GM12878 (cell line): ENCODE data around the gene HNRNPLL. TPM values are rescaled to one million over a fixed set of nuclear protein-coding genes. Genes with fewer than 3 reads are reported as not detected.
"Not testable (repeated sequence)": the region's sequence is repeated elsewhere in the genome, so short reads cannot be mapped to it uniquely, and the experiment has no call there.

Experiments
- ATAC-seq: fragments of 200-7000 bp; cut with Tn5 transposase; 3 replicates; pipeline ENCODE4 v1.9.1; 2020; ENCODE audit warnings: mild to moderate bottlenecking, moderate library complexity
- BruUV-seq: library from RNA; stranded (reverse); fragments of 400-500 nt; replicated peaks from 2 replicates; lab custom pipeline; 2021; lab: Mats Ljungman, UMichigan
- CTCF ChIA-PET: fragments of 300-600 bp; sonication (Branson Sonifier 250); formaldehyde crosslinking; extraction: SDS; loops from one replicate; lab custom pipeline; 2021; ENCODE audit warnings: inconsistent platforms; lab: Yijun Ruan, JAX
- POLR2A ChIA-PET: fragments of 350-600 bp; formaldehyde crosslinking; extraction: SDS; loops from one replicate; lab custom pipeline; 2021; ENCODE audit warnings: inconsistent platforms; lab: Charles Lee
- RAD21 ChIA-PET: fragments of 300-600 bp; sonication (Branson Sonifier 250); formaldehyde crosslinking; loops from one replicate; lab custom pipeline; 2023; ENCODE audit warnings: antibody characterized with exemption; ENCODE audit not compliant: unreplicated experiment; lab: Charles Lee
- SMC1A ChIA-PET: fragments of 300-600 bp; sonication (Branson Sonifier 250); formaldehyde crosslinking; loops from one replicate; lab custom pipeline; 2023; ENCODE audit not compliant: unreplicated experiment, uncharacterized antibody; lab: Charles Lee
- DNase-seq: peaks from one replicate; pipeline ENCODE4 v3.0.0-alpha.2; 2011; ENCODE audit warnings: low read depth, low spot score
- FAIRE-seq: peaks from 3 replicates; lab custom pipeline; 2011; peaks lifted over from hg19 to GRCh38; lab: Jason Lieb, UNC
- H2AFZ ChIP-seq: 2 replicates; pipeline ENCODE4 v1.6.0; 2011; ENCODE audit warnings: low read depth, low read length, control low read depth; ENCODE audit not compliant: control insufficient read depth
- H3K27ac ChIP-seq: 2 replicates; pipeline ENCODE4 v1.5.1; 2011; ENCODE audit warnings: control low read depth; ENCODE audit not compliant: control insufficient read depth, insufficient read depth
- H3K27me3 ChIP-seq, 2 experiments: replicated peaks in 1 of 2; 2 replicates each; pipeline versions ENCODE4 v1.6.0 to v1.6.1; 2011; ENCODE audit warnings: low read length in 1 of 2; ENCODE audit not compliant: control insufficient read depth in 2 of 2, insufficient read depth in 2 of 2
- H3K36me3 ChIP-seq, 2 experiments: 2 replicates each; pipeline ENCODE4 v1.5.1; 2011; ENCODE audit warnings: low read length in 1 of 2; ENCODE audit not compliant: control insufficient read depth in 2 of 2, insufficient read depth in 2 of 2
- H3K4me1 ChIP-seq: 2 replicates; pipeline ENCODE4 v1.6.1; 2011; ENCODE audit warnings: mild to moderate bottlenecking, low read length, moderate library complexity, mixed read lengths; ENCODE audit not compliant: control insufficient read depth, insufficient read depth
- H3K4me2 ChIP-seq: 2 replicates; pipeline ENCODE4 v1.6.0; 2011; ENCODE audit warnings: control low read depth; ENCODE audit not compliant: control insufficient read depth, insufficient read depth
- H3K4me3 ChIP-seq: fragments of 200-600 bp; sonication (generic); 2 replicates; pipeline ENCODE4 v1.5.1; 2016
- H3K79me2 ChIP-seq: 2 replicates; pipeline ENCODE4 v1.6.0; 2011; ENCODE audit warnings: low read length; ENCODE audit not compliant: control insufficient read depth, insufficient read depth
- H3K9ac ChIP-seq: 2 replicates; pipeline ENCODE4 v1.8.0; 2011; ENCODE audit warnings: low read length, control low read depth, mixed read lengths; ENCODE audit not compliant: control insufficient read depth, insufficient read depth
- H3K9me3 ChIP-seq: replicated peaks from 3 replicates; pipeline ENCODE4 v1.5.1; 2011; ENCODE audit warnings: mild to moderate bottlenecking, low read length; ENCODE audit not compliant: control insufficient read depth, insufficient read depth
- H4K20me1 ChIP-seq: 2 replicates; pipeline ENCODE4 v1.6.0; 2011; ENCODE audit not compliant: control insufficient read depth, insufficient read depth
- BCL11A ChIP-seq: IDR thresholded peaks from 2 replicates; pipeline ENCODE4 v1.6.1; 2011; ENCODE audit warnings: low read depth, low read length
- IKZF1 ChIP-seq: fragments of 450-650 bp; conservative IDR thresholded peaks from 2 replicates; pipeline ENCODE4 v1.6.1; 2017; ENCODE audit warnings: antibody characterized with exemption, mild to moderate bottlenecking
- whole genome bisulfite sequencing: methylation state at CpG from one replicate; pipeline ENCODE4 v1.1.6; 2016; ENCODE audit warnings: low lambda C conversion rate; ENCODE audit not compliant: insufficient replicate concordance, insufficient coverage; ENCODE audit errors: missing lambda C conversion rate; 5-methylcytosine and 5-hydroxymethylcytosine counted together
- in situ Hi-C: fragments of 300-500 bp; cut with MboI; formaldehyde crosslinking; loops from 9 replicates; pipeline ENCODE4 v1.14.3; 2018; ENCODE audit warnings: mixed read lengths
- intact Hi-C: fragments of 100-400 bp; cut with micrococcal nuclease; formaldehyde crosslinking; loops from one replicate; pipeline ENCODE4 v1.14.2; 2022; ENCODE audit not compliant: unreplicated experiment
- polyA plus RNA-seq, 11 experiments: library from polyadenylated mRNA; depleted of rRNA in 4 of 11; unstranded in 6 of 11; stranded (reverse) in 5 of 11; fragments of >200 nt; fragmentation: Nextera tagmentation in 4 of 11; fragmentation: Illumina TruSeq in 1 of 11; extraction: Ambion mirVana in 4 of 11; extraction: Trizol in 1 of 11; gene quantifications; 1 replicate in 1 of 11; 2 replicates in 10 of 11; pipeline versions ENCODE4 v1.2.1 to v1.2.3, GENCODE V29; 2011 to 2016; ENCODE audit warnings: inconsistent platforms in 2 of 11, missing spikeins in 2 of 11, low read depth in 1 of 11
- total RNA-seq, 4 experiments: library from RNA; depleted of rRNA in 3 of 4; stranded (reverse); fragments of >200 nt in 3 of 4; fragmentation: Illumina TruSeq in 1 of 4; extraction: Trizol in 1 of 4; gene quantifications; 2 replicates each; pipeline versions ENCODE4 v1.2.1 to v1.2.3, GENCODE V29; 2013 to 2021
- TF ChIP-seq, protein P1 (sequence below): IDR thresholded peaks from 2 replicates; pipeline ENCODE4 v1.6.1; 2011; ENCODE audit warnings: low read depth, mild to moderate bottlenecking, low read length, moderate library complexity, borderline replicate concordance; ENCODE audit errors: extremely low read depth
- TF ChIP-seq, protein P2 (sequence below): IDR thresholded peaks from 2 replicates; pipeline ENCODE4 v1.6.1; 2011; ENCODE audit warnings: low read depth, low read length, improper control_type of control experiment, borderline replicate concordance

HNRNPLL gene
- total and polyA plus RNA-seq, 10 of the 15 experiments (the other 5 are each of a cell fraction or from before 2014, with no cell fraction given) = 0.98 to 27.1 (median 2.9) TPM

DNA sequence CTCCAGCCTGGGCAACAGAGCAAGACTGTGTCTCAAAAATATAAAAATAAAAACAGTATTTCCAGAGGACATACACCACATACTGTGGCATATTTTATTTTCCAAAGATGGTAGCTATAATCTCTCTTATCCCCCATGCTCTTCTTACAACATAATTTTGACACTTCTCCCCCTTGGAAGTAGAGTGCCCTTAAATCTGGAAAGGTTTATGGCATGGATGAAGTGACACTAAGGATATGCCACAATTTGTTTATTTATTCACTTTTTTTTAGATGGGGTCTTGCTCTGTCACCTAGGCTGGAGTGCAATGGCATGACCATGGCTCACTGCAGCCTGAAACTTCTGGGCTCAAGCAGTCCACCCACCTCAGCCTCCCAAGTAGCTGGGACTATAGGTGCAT lies 56.7 kb downstream of the HNRNPLL start:
- ATAC-seq = no peak
- CTCF ChIA-PET = interaction anchor here (0.8 to 2.1 kb wide), 4 partner anchors 8 to 35 kb away, joined by 3 to 5 read pairs (median 4); no protein-coding TSS in a partner anchor
- DNase-seq = no peak
- Histone ChIP-seq H3K27me3 (no peaks in the 10 kb centered on the region; a peak in 2 of 4 replicates), H3K79me2 (no peaks in the 10 kb centered on the region), H3K4me2 (no peak overlapping the region), H2AFZ (no peak overlapping the region), H3K9ac (no peak overlapping the region), H4K20me1 (no peaks in the 10 kb centered on the region), H3K4me1 (no peaks in the 10 kb centered on the region), H3K36me3 (no peaks in the 10 kb centered on the region), H3K4me3 (no peak overlapping the region), H3K27ac (no peak overlapping the region)
- no peak for FAIRE-seq
- in situ Hi-C loops = no loop called here
- intact Hi-C loops = no loop called here
- POLR2A ChIA-PET = no interaction called here
- TF ChIP-seq IKZF1 (no peak), BCL11A (no peak)
- TF ChIP-seq, protein P1, sequence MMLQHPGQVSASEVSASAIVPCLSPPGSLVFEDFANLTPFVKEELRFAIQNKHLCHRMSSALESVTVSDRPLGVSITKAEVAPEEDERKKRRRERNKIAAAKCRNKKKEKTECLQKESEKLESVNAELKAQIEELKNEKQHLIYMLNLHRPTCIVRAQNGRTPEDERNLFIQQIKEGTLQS = no peak
- TF ChIP-seq, protein P2, sequence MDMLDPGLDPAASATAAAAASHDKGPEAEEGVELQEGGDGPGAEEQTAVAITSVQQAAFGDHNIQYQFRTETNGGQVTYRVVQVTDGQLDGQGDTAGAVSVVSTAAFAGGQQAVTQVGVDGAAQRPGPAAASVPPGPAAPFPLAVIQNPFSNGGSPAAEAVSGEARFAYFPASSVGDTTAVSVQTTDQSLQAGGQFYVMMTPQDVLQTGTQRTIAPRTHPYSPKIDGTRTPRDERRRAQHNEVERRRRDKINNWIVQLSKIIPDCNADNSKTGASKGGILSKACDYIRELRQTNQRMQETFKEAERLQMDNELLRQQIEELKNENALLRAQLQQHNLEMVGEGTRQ = no peak
- TF ChIP-seq, all 136 proteins: peak for 0
- no TSS peak for BruUV-seq
- RAD21 ChIA-PET = interaction anchor here (1.4 kb wide), 1 partner anchor 36 kb away, joined by 3 read pairs; no protein-coding TSS in a partner anchor
- SMC1A ChIA-PET = interaction anchor here (0.7 to 1.9 kb wide), 2 partner anchors 13 to 36 kb away, joined by 3 to 5 read pairs; no protein-coding TSS in a partner anchor
- H3K9me3 ChIP-seq = no peaks in the 10 kb centered on the region

DNA sequence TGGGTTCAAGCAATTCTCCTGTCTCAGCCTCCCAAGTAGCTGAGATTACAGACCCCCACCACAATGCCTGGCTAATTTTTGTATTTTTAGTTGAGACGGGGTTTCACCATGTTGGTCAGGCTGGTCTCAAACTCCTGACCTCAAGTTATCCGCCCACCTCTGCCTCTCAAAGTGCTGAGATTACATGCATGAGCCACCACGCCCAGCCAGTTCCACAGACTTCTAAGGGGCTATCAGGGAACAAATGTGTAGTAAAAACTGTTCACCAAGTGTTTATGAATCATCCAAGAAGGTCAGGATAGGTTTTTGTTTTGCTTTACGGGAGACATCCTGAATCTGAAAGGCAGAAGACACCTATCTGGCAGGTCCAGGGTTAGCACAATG lies 60.5 kb downstream of the HNRNPLL start:
- POLR2A ChIA-PET, H4K20me1 ChIP-seq, BruUV-seq, intact Hi-C loops, H3K9me3 ChIP-seq, H3K27me3 ChIP-seq, H3K4me1 ChIP-seq, H3K4me2 ChIP-seq, H3K4me3 ChIP-seq, FAIRE-seq, H3K36me3 ChIP-seq, H3K9ac ChIP-seq, DNase-seq, H2AFZ ChIP-seq, H3K79me2 ChIP-seq, in situ Hi-C loops, H3K27ac ChIP-seq: not testable (repeated sequence)
- peak; percentile 17 for ATAC-seq
- CTCF ChIA-PET = interaction anchor here (1.3 to 1.4 kb wide), 3 partner anchors 12 to 39 kb away, joined by 3 to 4 read pairs (median 3); no protein-coding TSS in a partner anchor
- SMC1A ChIA-PET = interaction anchor here (1.7 kb wide), 1 partner anchor 39 kb away, joined by 7 read pairs; no protein-coding TSS in a partner anchor
- RAD21 ChIA-PET = interaction anchor here (1.0 kb wide), 1 partner anchor 39 kb away, joined by 3 read pairs; no protein-coding TSS in a partner anchor
- 31% methylated on average over 4 of the region's 4 CpGs for WGBS
